Thyroid gland (tissue), 4 donors: Measurements from ENCODE around the gene CAMK1D. TPM values are rescaled to one million over a fixed set of nuclear protein-coding genes. Genes with fewer than 3 reads are reported as not detected.
"Not testable (repeated sequence)": the region's sequence is repeated elsewhere in the genome, so short reads cannot be mapped to it uniquely, and the experiment has no call there.

Experiments used
- DNase-seq, 2 donors: peaks; one replicate each; pipeline ENCODE4 v3.0.0-alpha.2; 2019
- H3K27ac ChIP-seq, 3 donors: fragments of 200-600 bp; sonication (generic); 1 replicate in 2 of 3; 2 replicates in 1 of 3; pipeline ENCODE4 v1.5.1; 2016 to 2019; ENCODE audit warnings: mild to moderate bottlenecking in 1 of 3, moderate library complexity in 1 of 3
- H3K27me3 ChIP-seq: fragments of 200-600 bp; sonication (generic); one replicate; pipeline ENCODE4 v1.5.1; 2019
- H3K36me3 ChIP-seq, 2 donors: fragments of 200-600 bp; sonication (generic); one replicate each; pipeline ENCODE4 v1.5.1; 2016 to 2019
- H3K4me1 ChIP-seq, 2 donors: fragments of 200-600 bp; sonication (generic); one replicate each; pipeline ENCODE4 v1.5.1; 2017 to 2019
- H3K4me3 ChIP-seq, 3 donors: fragments of 200-600 bp; sonication (generic); replicated peaks in 1 of 3; 1 replicate in 2 of 3; 2 replicates in 1 of 3; pipeline ENCODE4 v1.5.1; 2016; ENCODE audit warnings: mild to moderate bottlenecking in 1 of 3
- H3K9me3 ChIP-seq: fragments of 200-600 bp; sonication (generic); one replicate; pipeline ENCODE4 v1.5.1; 2017
- CTCF ChIP-seq, 6 experiments: fragments of 200-600 bp in 3 of 6; fragments of 450-650 bp in 3 of 6; sonication (generic) in 3 of 6; IDR thresholded peaks; one replicate each; pipeline ENCODE4 v1.5.1; 2016 to 2019; ENCODE audit warnings: antibody characterized with exemption in 6 of 6, mild to moderate bottlenecking in 2 of 6, inconsistent platforms in 1 of 6, moderate library complexity in 1 of 6
- POLR2A ChIP-seq, 2 donors: fragments of 450-650 bp; IDR thresholded peaks; one replicate each; pipeline ENCODE4 v1.6.1; 2017; ENCODE audit warnings: antibody characterized with exemption in 2 of 2, mild to moderate bottlenecking in 2 of 2, moderate library complexity in 1 of 2
- WGBS, 2 donors: methylation state at CpG; one replicate each; pipeline ENCODE4 v1.1.5; 2017; 5-methylcytosine and 5-hydroxymethylcytosine counted together
- intact Hi-C: fragments of 100-400 bp; cut with DNase I; formaldehyde crosslinking; loops from one replicate; pipeline ENCODE4 v1.15.1; 2023
- total RNA-seq, 4 donors: library from RNA; depleted of rRNA; stranded (reverse); fragments of >200 nt; gene quantifications; one replicate each; pipeline ENCODE4 v1.2.3, GENCODE V29; 2016

CAMK1D gene
- total RNA-seq, 4 donors from 2014 or later, result 12.2 to 29.6 (median 17.4) TPM

- WGBS, 2 donors, result 84 to 85% methylated on average over 12 of the region's 12 CpGs
These were observed 4.3 kb downstream of the CAMK1D start for GRCh38 chr10:12353399-12354242.

DNA sequence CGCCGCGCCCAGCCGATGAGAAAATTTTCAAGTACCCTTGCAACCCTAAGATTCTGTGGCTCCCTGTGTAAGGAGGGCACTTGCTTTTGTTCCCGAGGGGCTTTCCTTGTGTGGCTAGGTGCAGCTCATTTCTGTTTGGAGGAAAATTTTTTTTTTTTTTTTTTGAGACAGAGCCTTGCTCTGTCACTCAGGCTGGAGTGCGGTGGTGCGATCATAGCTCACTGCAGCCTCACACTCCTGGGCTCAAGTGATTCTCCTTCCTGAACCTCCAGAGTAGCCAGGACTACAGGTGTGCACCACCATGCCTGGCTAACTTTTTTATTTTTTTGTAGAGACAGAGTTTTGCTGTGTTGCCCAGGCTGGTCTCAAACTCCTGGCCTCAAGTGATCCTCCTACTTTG is 5.3 kb downstream of the CAMK1D start:
- H3K36me3 ChIP-seq, H3K27me3 ChIP-seq, DNase-seq, intact Hi-C loops, H3K4me3 ChIP-seq, H3K9me3 ChIP-seq, H3K27ac ChIP-seq: not testable (repeated sequence)
- 98% methylated on average over 7 of the region's 7 CpGs for WGBS, 2 donors
- peaks cover 15 to 28% of the 10 kb centered on the region in 2 donors for H3K4me1 ChIP-seq

More at GRCh38 chr10:12353399-12354242, 4.3 kb downstream of the CAMK1D start:
- Histone ChIP-seq H3K27me3 (no peaks in the 10 kb centered on the region), H3K4me1 (peaks cover 10 to 21% of the 10 kb centered on the region in 2 donors), H3K27ac (peak overlapping the region in 1 of 3 donors; percentile 12), H3K4me3 (no peak overlapping the region), H3K36me3 (no peaks in the 10 kb centered on the region), H3K9me3 (no peaks in the 10 kb centered on the region)
- intact Hi-C loops, result no loop called here
- no peak for TF ChIP-seq POLR2A (IDR thresholded peaks at IDR 0.05)
- TF ChIP-seq CTCF (IDR thresholded peaks at IDR 0.05), result no peak
- no peak for DNase-seq

- no peak overlapping the region for H3K27ac ChIP-seq
- TF ChIP-seq POLR2A (IDR thresholded peaks at IDR 0.05), result no peak
- no peak for TF ChIP-seq CTCF (IDR thresholded peaks at IDR 0.05)
- H3K36me3 ChIP-seq, result no peaks in the 10 kb centered on the region
- no peaks in the 10 kb centered on the region for H3K9me3 ChIP-seq
- WGBS, 2 donors, result 91 to 93% methylated on average over 12 of the region's 12 CpGs
- no peak for DNase-seq
- intact Hi-C loops, result no loop called here
- H3K4me1 ChIP-seq, result peaks cover 15 to 28% of the 10 kb centered on the region in 2 donors
- no peaks in the 10 kb centered on the region for H3K27me3 ChIP-seq
- H3K4me3 ChIP-seq, result no peak overlapping the region
These were observed 6.0 kb downstream of the CAMK1D start for GRCh38 chr10:12355384-12355783.

DNA sequence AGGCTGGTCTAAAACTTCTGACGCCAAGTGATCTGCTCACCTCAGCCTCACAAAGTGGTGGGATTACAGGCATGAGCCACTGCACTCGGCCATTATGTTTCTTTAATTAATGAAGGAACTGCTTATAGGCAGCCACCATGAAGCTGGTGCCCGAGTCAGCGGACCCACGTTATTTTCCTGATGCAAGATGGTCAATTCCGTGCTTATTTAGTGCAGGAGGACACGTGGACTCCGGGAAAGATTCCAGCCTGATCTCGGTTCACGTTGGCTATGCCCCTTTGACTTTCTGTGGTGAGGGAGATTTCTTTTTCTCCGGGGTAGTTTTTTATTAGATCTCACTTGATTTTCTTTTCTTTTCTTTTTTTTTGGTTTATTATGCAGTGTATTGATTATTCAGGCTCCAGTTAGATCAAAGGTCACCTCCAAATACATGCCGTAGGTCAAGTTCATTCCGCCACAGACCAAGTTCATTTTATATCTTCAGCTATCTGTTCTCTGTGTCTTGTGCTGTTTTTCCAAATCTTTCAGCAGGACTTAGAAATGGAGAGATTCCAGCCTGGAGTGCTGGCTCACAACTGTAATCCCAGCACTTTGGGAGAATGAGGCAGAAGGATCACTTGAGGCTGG is 8.3 kb downstream of the CAMK1D start:
- Histone ChIP-seq H3K27me3 (no peaks in the 10 kb centered on the region), H3K4me3 (no peak overlapping the region), H3K4me1 (peaks cover 11 to 17% of the 10 kb centered on the region in 2 donors), H3K9me3 (no peaks in the 10 kb centered on the region), H3K36me3 (no peaks in the 10 kb centered on the region), H3K27ac (peak overlapping the region in 2 of 3 donors; percentile 2 to 30)
- WGBS, 2 donors, result 86 to 88% methylated on average over 13 of the region's 13 CpGs
- intact Hi-C loops, result no loop called here
- DNase-seq, result peak; percentile 29 to 41
- TF ChIP-seq CTCF (IDR thresholded peaks at IDR 0.05) (no peak), POLR2A (IDR thresholded peaks at IDR 0.05) (no peak)

DNA sequence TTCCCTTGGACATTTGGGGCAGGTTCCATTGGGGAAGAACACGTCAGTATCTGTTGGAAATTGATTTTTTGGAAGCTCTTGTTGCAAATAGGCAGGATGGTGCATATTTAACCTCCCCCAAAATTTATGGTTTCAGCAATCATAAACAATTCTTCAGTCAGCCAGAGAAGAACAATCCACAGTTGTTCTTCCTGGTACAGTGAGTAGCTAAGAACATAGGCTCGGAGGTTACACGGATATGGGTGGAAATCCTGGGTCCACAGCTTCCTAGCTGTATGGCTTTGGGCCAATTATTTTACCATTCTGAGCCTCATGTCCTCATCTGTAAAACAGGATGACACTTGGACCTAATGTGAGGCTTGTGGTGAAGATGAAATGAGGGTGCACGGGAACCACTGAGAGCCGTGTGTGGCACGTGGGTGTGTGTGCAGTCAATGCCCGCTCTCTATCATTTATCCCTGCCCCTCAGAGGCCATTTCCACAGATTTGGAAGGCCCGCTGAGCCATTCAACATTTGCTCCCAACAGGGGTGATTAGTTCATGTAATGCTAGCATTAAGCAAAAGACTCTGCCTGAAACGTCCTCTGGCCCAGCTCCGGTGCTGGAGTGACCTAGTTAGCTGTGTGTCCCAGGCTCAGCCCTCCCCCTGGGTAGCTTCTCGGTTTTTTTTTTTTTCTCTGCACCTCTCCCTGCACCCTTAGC is 9.7 kb downstream of the CAMK1D start:
- no peak for TF ChIP-seq CTCF (IDR thresholded peaks at IDR 0.05)
- no peak for TF ChIP-seq POLR2A (IDR thresholded peaks at IDR 0.05)
- WGBS, 2 donors, result 47 to 61% methylated on average over 10 to 11 of the region's 11 CpGs
- intact Hi-C loops, result no loop called here
- H3K27ac ChIP-seq, result peak overlapping the region in 2 of 3 donors; percentile 2 to 30
- H3K4me1 ChIP-seq, result peaks cover 11 to 21% of the 10 kb centered on the region in 2 donors
- H3K27me3 ChIP-seq, result no peaks in the 10 kb centered on the region
- H3K4me3 ChIP-seq, result no peak overlapping the region
- no peaks in the 10 kb centered on the region for H3K36me3 ChIP-seq
- DNase-seq, result peak in 1 of 2 donors; percentile 38
- H3K9me3 ChIP-seq, result no peaks in the 10 kb centered on the region
